ENCODE results near the gene OR6Q1. TPM values are rescaled to one million over a fixed set of nuclear protein-coding genes. Genes with fewer than 3 reads are reported as not detected.

The OR6Q1 gene
- total RNA-seq, 4 donors from 2014 or later: not detected

- 83 to 85% methylated on average over 1 of the region's 1 CpG for WGBS, 2 donors
Observed at GRCh38 chr11:58070585-58070984, 39.8 kb downstream of the OR6Q1 start.

GRCh38 chr11:58075781-58076180 is 45.0 kb downstream of the OR6Q1 start:
- no peak for TF ChIP-seq POLR2A (IDR thresholded peaks at IDR 0.05)
- TF ChIP-seq, protein P1, sequence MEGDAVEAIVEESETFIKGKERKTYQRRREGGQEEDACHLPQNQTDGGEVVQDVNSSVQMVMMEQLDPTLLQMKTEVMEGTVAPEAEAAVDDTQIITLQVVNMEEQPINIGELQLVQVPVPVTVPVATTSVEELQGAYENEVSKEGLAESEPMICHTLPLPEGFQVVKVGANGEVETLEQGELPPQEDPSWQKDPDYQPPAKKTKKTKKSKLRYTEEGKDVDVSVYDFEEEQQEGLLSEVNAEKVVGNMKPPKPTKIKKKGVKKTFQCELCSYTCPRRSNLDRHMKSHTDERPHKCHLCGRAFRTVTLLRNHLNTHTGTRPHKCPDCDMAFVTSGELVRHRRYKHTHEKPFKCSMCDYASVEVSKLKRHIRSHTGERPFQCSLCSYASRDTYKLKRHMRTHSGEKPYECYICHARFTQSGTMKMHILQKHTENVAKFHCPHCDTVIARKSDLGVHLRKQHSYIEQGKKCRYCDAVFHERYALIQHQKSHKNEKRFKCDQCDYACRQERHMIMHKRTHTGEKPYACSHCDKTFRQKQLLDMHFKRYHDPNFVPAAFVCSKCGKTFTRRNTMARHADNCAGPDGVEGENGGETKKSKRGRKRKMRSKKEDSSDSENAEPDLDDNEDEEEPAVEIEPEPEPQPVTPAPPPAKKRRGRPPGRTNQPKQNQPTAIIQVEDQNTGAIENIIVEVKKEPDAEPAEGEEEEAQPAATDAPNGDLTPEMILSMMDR (IDR thresholded peaks at IDR 0.05): no peak
- 24 to 52% methylated on average over 2 of the region's 2 CpGs for WGBS, 2 donors
- H3K4me3 ChIP-seq (ENCODE audit: low read depth, poor library complexity, severe bottlenecking): no peak overlapping the region
- DNase-seq (ENCODE audit: low spot score in 2 of 2): no peak
- intact Hi-C loops (cut with DNase I; ENCODE audit: low total_unique reads): no loop called here

More at GRCh38 chr11:58070585-58070984, 39.8 kb downstream of the OR6Q1 start:
- H3K4me3 ChIP-seq (ENCODE audit: low read depth, poor library complexity, severe bottlenecking): no peak overlapping the region
- DNase-seq (ENCODE audit: low spot score in 2 of 2): no peak
- TF ChIP-seq, protein P1 (IDR thresholded peaks at IDR 0.05): no peak
- TF ChIP-seq POLR2A (IDR thresholded peaks at IDR 0.05): no peak
- intact Hi-C loops (cut with DNase I; ENCODE audit: low total_unique reads): no loop called here

Other genes starting within 250 kb of the OR6Q1 start
- not detected for gene OR9Q1, start 7.1 kb upstream of the OR6Q1 start, total RNA-seq
- not detected for gene OR9I1, start 94.6 kb downstream of the OR6Q1 start, total RNA-seq
- gene OR9Q2, start 158.1 kb downstream of the OR6Q1 start, total RNA-seq: under 1 TPM in 1 of 4 donors, not detected in 3; 0.65 TPM
- not detected for gene OR1S2, start 173.2 kb downstream of the OR6Q1 start, total RNA-seq
- not detected for gene OR1S1, start 181.8 kb downstream of the OR6Q1 start, total RNA-seq
- gene OR10Q1, start 198.0 kb downstream of the OR6Q1 start, total RNA-seq: not detected
- gene OR10W1, start 237.3 kb downstream of the OR6Q1 start, total RNA-seq: not detected